Upper lobe of left lung (tissue), 6 donors: ENCODE data around the gene PSMB2. TPM values are rescaled to one million over a fixed set of nuclear protein-coding genes. Genes with fewer than 3 reads are reported as not detected.

ENCODE experiments used
- ATAC-seq, 2 donors: fragments of 200-7000 bp; cut with Tn5 transposase; one replicate each; pipeline ENCODE4 v1.9.1; 2022; ENCODE audit warnings: mild to moderate bottlenecking in 2 of 2, moderate library complexity in 2 of 2; ENCODE audit not compliant: low FRiP score in 2 of 2
- DNase-seq, 2 donors: peaks; one replicate each; pipeline ENCODE4 v3.0.0-alpha.2; 2019 to 2020
- H3K27ac ChIP-seq, 4 donors: fragments of 200-600 bp; sonication (generic); one replicate each; pipeline ENCODE4 v1.5.1; 2016 to 2019
- H3K27me3 ChIP-seq, 4 donors: fragments of 200-600 bp; sonication (generic); one replicate each; pipeline ENCODE4 v1.5.1; 2017 to 2019
- H3K36me3 ChIP-seq, 4 donors: fragments of 200-600 bp; sonication (generic); one replicate each; pipeline ENCODE4 v1.5.1; 2016 to 2019
- H3K4me1 ChIP-seq, 4 donors: fragments of 200-600 bp; sonication (generic); one replicate each; pipeline ENCODE4 v1.5.1; 2018 to 2019
- H3K4me3 ChIP-seq, 4 donors: fragments of 200-600 bp; sonication (generic); one replicate each; pipeline ENCODE4 v1.5.1; 2017 to 2019; ENCODE audit warnings: mild to moderate bottlenecking in 2 of 4, moderate library complexity in 1 of 4
- H3K9me3 ChIP-seq, 4 donors: fragments of 200-600 bp; sonication (generic); one replicate each; pipeline ENCODE4 v1.5.1; 2018 to 2019
- EP300 ChIP-seq, 4 donors: sonication (generic); formaldehyde crosslinking; IDR thresholded peaks; one replicate each; pipeline ENCODE4 v1.5.1; 2017; ENCODE audit warnings: antibody characterized with exemption in 4 of 4, control low read depth in 2 of 4
- POLR2A ChIP-seq, 4 donors: fragments of 450-650 bp; IDR thresholded peaks; one replicate each; pipeline ENCODE4 v1.5.1; 2016 to 2017; ENCODE audit warnings: antibody characterized with exemption in 4 of 4, mild to moderate bottlenecking in 2 of 4
- POLR2AphosphoS5 ChIP-seq, 2 donors: sonication (generic); formaldehyde crosslinking; IDR thresholded peaks; one replicate each; pipeline ENCODE4 v1.5.1; 2017; ENCODE audit warnings: antibody characterized with exemption in 2 of 2
- WGBS, 2 donors: methylation state at CpG; one replicate each; pipeline ENCODE4 v1.1.5; 2017 to 2018; 5-methylcytosine and 5-hydroxymethylcytosine counted together
- total RNA-seq, 6 donors: library from RNA; depleted of rRNA in 4 of 6; stranded (reverse); fragments of >200 nt in 4 of 6; gene quantifications; one replicate each; pipeline versions ENCODE4 v1.1.0 to v1.2.1, GENCODE V29; 2016 to 2021
- TF ChIP-seq, protein P1 (sequence below), 6 experiments: fragments of 450-650 bp in 4 of 6; fragments of 200-600 bp in 2 of 6; sonication (generic) in 2 of 6; IDR thresholded peaks; one replicate each; pipeline ENCODE4 v1.5.1; 2016 to 2019; ENCODE audit warnings: antibody characterized with exemption in 6 of 6
- donor health status: DM: no; HTN: no; CAD: no; lungs with moderate emphysema.
- donor health status: DM: no; HTN: yes; CAD: no; lungs with severe emphysema.

Gene PSMB2
- total RNA-seq, 6 donors from 2014 or later: 17.8 to 45.6 (median 38.7) TPM

DNA sequence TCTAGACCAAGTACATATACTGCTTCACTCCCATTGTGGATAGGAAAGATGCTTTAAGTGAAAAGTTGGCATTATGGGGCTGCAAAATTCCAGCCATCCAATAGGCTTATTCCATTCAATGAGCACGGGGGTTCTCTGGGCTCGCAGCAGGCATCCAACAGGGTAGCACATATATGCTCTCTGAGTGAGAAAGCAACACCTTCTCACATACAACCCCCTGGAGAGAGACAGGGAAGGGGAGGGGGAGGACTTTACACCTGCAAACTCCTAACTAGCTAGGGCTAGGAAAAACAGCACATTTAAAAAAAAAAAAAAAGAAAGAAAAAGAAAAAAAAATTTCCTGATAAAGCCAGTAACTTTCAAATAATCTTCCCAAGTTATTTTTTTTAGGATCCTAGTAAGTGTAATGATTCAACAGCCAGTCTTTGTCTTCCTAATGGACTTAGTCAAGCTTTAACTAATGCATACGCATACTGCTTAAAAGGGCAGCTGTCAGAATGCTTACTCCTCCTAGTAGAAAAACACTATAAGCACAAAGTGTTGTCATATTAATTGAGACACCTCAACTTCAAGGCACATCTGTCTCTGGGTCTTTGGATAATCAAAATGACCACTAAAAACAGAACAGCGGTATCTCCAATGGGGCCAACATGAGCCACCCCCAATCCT lies 18.7 kb downstream of the PSMB2 start:
- 86 to 91% methylated on average over 4 of the region's 4 CpGs for WGBS, 2 donors
- peaks cover 0 to 66% (median 12%) of the 10 kb centered on the region in 4 donors for H3K36me3 ChIP-seq

DNA sequence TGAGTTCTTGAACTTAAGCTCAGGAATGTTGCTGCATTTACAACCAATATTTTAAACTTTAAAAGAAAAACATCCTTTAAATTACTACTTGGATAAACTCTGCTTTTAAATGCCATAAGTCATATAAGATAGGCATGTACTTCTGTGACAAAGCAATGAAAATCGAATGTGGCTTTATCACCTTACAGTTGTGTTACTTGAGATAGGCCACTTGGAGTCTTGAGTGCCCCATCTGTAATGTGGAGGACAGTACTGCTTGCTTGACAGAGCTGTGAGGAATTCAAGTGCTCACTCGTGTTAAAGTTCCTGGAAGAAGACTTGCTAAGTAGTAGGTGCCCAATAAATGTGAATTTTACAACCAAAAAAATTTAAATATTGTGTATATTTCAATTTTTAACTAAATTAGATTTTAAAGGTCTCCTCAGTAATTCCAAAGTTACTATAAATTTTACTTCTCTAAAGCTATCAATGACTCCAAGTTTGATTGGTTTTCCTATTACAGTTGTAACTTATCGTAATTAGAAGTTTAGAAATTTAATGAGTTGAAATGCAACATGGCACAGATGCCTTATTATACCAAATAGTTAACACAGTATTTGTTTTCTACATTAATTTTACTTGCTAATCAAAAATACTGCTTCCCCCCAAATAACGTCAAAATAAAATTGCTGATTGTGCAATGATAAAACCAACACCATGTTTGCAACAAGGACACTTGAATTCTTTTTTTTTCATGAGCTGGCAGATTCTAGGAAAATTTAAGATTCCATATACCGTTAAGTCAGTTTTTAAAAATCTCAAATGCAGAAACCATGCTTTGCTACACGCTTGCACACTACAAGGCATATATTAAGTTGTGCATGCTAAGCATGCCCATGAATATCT lies 21.8 kb downstream of the PSMB2 start:
- WGBS, 2 donors: 70 to 79% methylated on average over 6 of the region's 6 CpGs
- Histone ChIP-seq H3K4me1 (no peaks in the 10 kb centered on the region), H3K27ac (no peak overlapping the region), H3K36me3 (peaks cover 0 to 51% (median 13%) of the 10 kb centered on the region in 4 donors), H3K9me3 (no peaks in the 10 kb centered on the region), H3K4me3 (no peak overlapping the region), H3K27me3 (no peaks in the 10 kb centered on the region)
- ATAC-seq: no peak
- TF ChIP-seq EP300 (IDR thresholded peaks at IDR 0.05) (no peak), POLR2AphosphoS5 (IDR thresholded peaks at IDR 0.05) (no peak), POLR2A (IDR thresholded peaks at IDR 0.05) (no peak)
- TF ChIP-seq, protein P1, sequence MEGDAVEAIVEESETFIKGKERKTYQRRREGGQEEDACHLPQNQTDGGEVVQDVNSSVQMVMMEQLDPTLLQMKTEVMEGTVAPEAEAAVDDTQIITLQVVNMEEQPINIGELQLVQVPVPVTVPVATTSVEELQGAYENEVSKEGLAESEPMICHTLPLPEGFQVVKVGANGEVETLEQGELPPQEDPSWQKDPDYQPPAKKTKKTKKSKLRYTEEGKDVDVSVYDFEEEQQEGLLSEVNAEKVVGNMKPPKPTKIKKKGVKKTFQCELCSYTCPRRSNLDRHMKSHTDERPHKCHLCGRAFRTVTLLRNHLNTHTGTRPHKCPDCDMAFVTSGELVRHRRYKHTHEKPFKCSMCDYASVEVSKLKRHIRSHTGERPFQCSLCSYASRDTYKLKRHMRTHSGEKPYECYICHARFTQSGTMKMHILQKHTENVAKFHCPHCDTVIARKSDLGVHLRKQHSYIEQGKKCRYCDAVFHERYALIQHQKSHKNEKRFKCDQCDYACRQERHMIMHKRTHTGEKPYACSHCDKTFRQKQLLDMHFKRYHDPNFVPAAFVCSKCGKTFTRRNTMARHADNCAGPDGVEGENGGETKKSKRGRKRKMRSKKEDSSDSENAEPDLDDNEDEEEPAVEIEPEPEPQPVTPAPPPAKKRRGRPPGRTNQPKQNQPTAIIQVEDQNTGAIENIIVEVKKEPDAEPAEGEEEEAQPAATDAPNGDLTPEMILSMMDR (IDR thresholded peaks at IDR 0.05): no peak
- no peak for DNase-seq

More for the DNA sequence above, 18.7 kb downstream of the PSMB2 start:
- no peak for TF ChIP-seq POLR2AphosphoS5 (IDR thresholded peaks at IDR 0.05)
- TF ChIP-seq EP300 (IDR thresholded peaks at IDR 0.05): no peak
- TF ChIP-seq, protein P1 (IDR thresholded peaks at IDR 0.05): no peak
- TF ChIP-seq POLR2A (IDR thresholded peaks at IDR 0.05): no peak
- H3K4me1 ChIP-seq: no peaks in the 10 kb centered on the region
- H3K27ac ChIP-seq: no peak overlapping the region
- no peak for ATAC-seq
- no peaks in the 10 kb centered on the region for H3K9me3 ChIP-seq
- no peaks in the 10 kb centered on the region for H3K27me3 ChIP-seq
- no peak for DNase-seq
- no peak overlapping the region for H3K4me3 ChIP-seq

DNA sequence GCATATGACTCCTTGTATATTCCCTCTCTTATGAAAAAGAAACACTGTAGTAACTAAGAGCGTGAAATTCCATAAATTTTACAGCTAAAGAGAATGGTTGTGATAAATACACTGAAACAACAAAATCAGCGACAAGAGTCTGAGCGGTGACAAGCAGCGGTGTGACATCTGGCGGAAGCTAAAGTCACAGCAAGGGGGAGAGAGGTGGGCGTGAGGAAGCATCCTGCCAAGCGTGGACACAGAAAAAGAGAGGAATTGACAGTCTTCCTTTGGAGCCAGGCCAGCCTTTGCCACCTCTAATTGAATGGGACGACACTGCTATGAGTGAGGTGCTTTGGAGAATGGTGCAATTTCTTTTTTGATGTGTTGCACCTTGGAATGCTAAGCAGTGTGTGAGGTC lies 25.9 kb downstream of the PSMB2 start:
- no peak for ATAC-seq
- no peaks in the 10 kb centered on the region for H3K9me3 ChIP-seq
- H3K27me3 ChIP-seq: no peaks in the 10 kb centered on the region
- 69 to 81% methylated on average over 8 of the region's 8 CpGs for WGBS, 2 donors
- peaks cover 0 to 38% (median 7%) of the 10 kb centered on the region in 4 donors for H3K36me3 ChIP-seq
- no peak for DNase-seq
- no peaks in the 10 kb centered on the region for H3K4me1 ChIP-seq
- no peak overlapping the region for H3K4me3 ChIP-seq
- TF ChIP-seq EP300 (IDR thresholded peaks at IDR 0.05) (no peak), POLR2AphosphoS5 (IDR thresholded peaks at IDR 0.05) (no peak), POLR2A (IDR thresholded peaks at IDR 0.05) (no peak)
- TF ChIP-seq, protein P1 (IDR thresholded peaks at IDR 0.05): no peak
- no peak overlapping the region for H3K27ac ChIP-seq

DNA sequence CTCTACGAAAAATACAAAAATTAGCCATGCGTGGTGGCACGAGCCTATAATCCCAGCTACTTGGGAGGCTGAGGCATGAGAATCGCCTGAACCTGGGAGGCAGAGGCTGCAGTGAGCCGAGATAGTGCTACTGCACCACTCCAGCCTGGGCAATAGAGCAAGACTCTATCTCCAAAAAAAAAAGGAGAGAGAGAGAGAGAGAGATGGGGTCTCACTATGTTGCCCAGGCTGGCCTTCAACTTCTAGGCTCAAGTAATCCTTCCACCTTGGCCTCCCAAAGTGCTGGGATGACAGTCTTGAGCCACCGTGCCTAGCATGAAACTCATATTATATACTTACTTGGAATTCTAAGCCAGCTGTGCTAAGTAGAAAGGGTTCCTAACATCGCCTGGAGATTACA lies 29.7 kb downstream of the PSMB2 start:
- ATAC-seq: no peak
- no peak for DNase-seq
- no peak overlapping the region for H3K27ac ChIP-seq
- WGBS, 2 donors: 95 to 96% methylated on average over 7 of the region's 7 CpGs
- TF ChIP-seq, protein P1 (IDR thresholded peaks at IDR 0.05): no peak
- TF ChIP-seq POLR2AphosphoS5 (IDR thresholded peaks at IDR 0.05) (no peak), POLR2A (IDR thresholded peaks at IDR 0.05) (no peak), EP300 (IDR thresholded peaks at IDR 0.05) (no peak)
- peaks cover 6 to 50% (median 24%) of the 10 kb centered on the region in 4 donors for H3K36me3 ChIP-seq
- H3K9me3 ChIP-seq: no peaks in the 10 kb centered on the region
- H3K4me1 ChIP-seq: no peaks in the 10 kb centered on the region
- H3K4me3 ChIP-seq: no peak overlapping the region
- no peaks in the 10 kb centered on the region for H3K27me3 ChIP-seq
